ENCODE data around the gene ARHGAP27.
"Not testable (repeated sequence)": the region's sequence is repeated elsewhere in the genome, so short reads cannot be mapped to it uniquely, and the experiment has no call there.

GRCh38 chr17:45448066-45448465 is 15.4 kb upstream of the ARHGAP27 start:
- TF ChIP-seq EZH2 (IDR thresholded peaks at IDR 0.05); POLR2AphosphoS5 (IDR thresholded peaks at IDR 0.05; ENCODE audit: borderline replicate concordance, low read depth, low read length); FOXP2 (optimal IDR thresholded peaks at IDR 0.05; ENCODE audit: control extremely low read depth, extremely low read length, insufficient read depth): not testable (repeated sequence)

All from SK-N-MC (cell line).